T-cell (primary cell): ENCODE results near the gene VRK2. TPM values are rescaled to one million over a fixed set of nuclear protein-coding genes. Genes with fewer than 3 reads are reported as not detected.
"Not testable (repeated sequence)": the region's sequence is repeated elsewhere in the genome, so short reads cannot be mapped to it uniquely, and the experiment has no call there.

Source experiments
- ATAC-seq, 4 experiments: fragments of 200-7000 bp in 3 of 4; fragments of 150-1000 bp in 1 of 4; cut with Tn5 transposase; replicated peaks in 1 of 4; 1 replicate in 3 of 4; 2 replicates in 1 of 4; pipeline ENCODE4 v1.10.0; 2021; ENCODE audit warnings: moderate library complexity in 3 of 4, mild to moderate bottlenecking in 2 of 4, moderate number of reproducible peaks in 1 of 4
- CTCF ChIA-PET, 2 donors: fragments of 300-600 bp; sonication (Branson Sonifier 250); formaldehyde crosslinking; loops; one replicate each; lab custom pipeline; 2022; ENCODE audit warnings: antibody characterized with exemption in 2 of 2; lab: Charles Lee
- POLR2A ChIA-PET, 2 donors: fragments of 300-600 bp; sonication (Branson Sonifier 250); formaldehyde crosslinking; loops; one replicate each; lab custom pipeline; 2022; ENCODE audit warnings: antibody characterized with exemption in 2 of 2; lab: Charles Lee
- DNase-seq, 35 experiments: peaks; one replicate each; pipeline versions ENCODE4 v3.0.0 to v3.0.0-alpha.2; 2013 to 2023
- H3K27ac ChIP-seq: one replicate; pipeline ENCODE4 v1.5.1; 2013; ENCODE audit warnings: low read length
- H3K27me3 ChIP-seq, 2 experiments: replicated peaks in 1 of 2; 1 replicate in 1 of 2; 2 replicates in 1 of 2; pipeline versions ENCODE4 v1.6.1 to v1.7.0; 2013; ENCODE audit warnings: low read length in 1 of 2, mixed read lengths in 1 of 2; ENCODE audit not compliant: control insufficient read depth in 2 of 2, insufficient read depth in 2 of 2; ENCODE audit errors: extremely low read depth in 1 of 2
- H3K36me3 ChIP-seq, 2 donors: 1 replicate in 1 of 2; 2 replicates in 1 of 2; pipeline versions ENCODE4 v1.6.1 to v1.7.0; 2013; ENCODE audit warnings: low read length in 1 of 2; ENCODE audit not compliant: control insufficient read depth in 2 of 2, insufficient read depth in 1 of 2; ENCODE audit errors: extremely low read depth in 1 of 2
- H3K4me1 ChIP-seq, 2 experiments: 1 replicate in 1 of 2; 2 replicates in 1 of 2; pipeline versions ENCODE4 v1.6.1 to v1.7.0; 2013; ENCODE audit warnings: low read length in 2 of 2, mixed read lengths in 1 of 2; ENCODE audit not compliant: insufficient read depth in 2 of 2, control insufficient read depth in 1 of 2; ENCODE audit errors: extremely low read depth in 1 of 2
- H3K4me3 ChIP-seq, 2 donors: 1 replicate in 1 of 2; 2 replicates in 1 of 2; pipeline versions ENCODE4 v1.5.1 to v1.7.0; 2013; ENCODE audit warnings: mild to moderate bottlenecking in 2 of 2, low read length in 1 of 2, moderate library complexity in 1 of 2; ENCODE audit not compliant: control insufficient read depth in 1 of 2; ENCODE audit errors: extremely low read depth in 1 of 2
- H3K9me3 ChIP-seq: 2 replicates; pipeline ENCODE4 v1.7.0; 2013
- H3K27ac Mint-ChIP-seq, 2 donors: one replicate each; pipeline ENCODE4 v1.8.0; 2020 to 2021; ENCODE audit warnings: mild to moderate bottlenecking in 2 of 2, mixed read lengths in 2 of 2
- H3K27me3 Mint-ChIP-seq, 2 donors: one replicate each; pipeline ENCODE4 v1.8.0; 2021 to 2022; ENCODE audit warnings: mixed read lengths in 2 of 2
- H3K36me3 Mint-ChIP-seq: one replicate; pipeline ENCODE4 v1.8.0; 2021; ENCODE audit warnings: mixed read lengths
- H3K4me1 Mint-ChIP-seq, 3 donors: one replicate each; pipeline ENCODE4 v1.8.0; 2020 to 2022; ENCODE audit warnings: mixed read lengths in 3 of 3, mild to moderate bottlenecking in 1 of 3
- H3K4me3 Mint-ChIP-seq, 3 donors: one replicate each; pipeline ENCODE4 v1.8.0; 2020 to 2022; ENCODE audit warnings: mild to moderate bottlenecking in 3 of 3, mixed read lengths in 3 of 3, moderate library complexity in 3 of 3
- H3K9me3 Mint-ChIP-seq, 3 donors: one replicate each; pipeline ENCODE4 v1.8.0; 2020 to 2022; ENCODE audit warnings: mixed read lengths in 3 of 3
- WGBS: methylation state at CpG from one replicate; pipeline ENCODE4 v1.1.5; 2013; ENCODE audit warnings: missing lambda C conversion rate; ENCODE audit not compliant: insufficient coverage; 5-methylcytosine and 5-hydroxymethylcytosine counted together
- total RNA-seq, 35 experiments: library from RNA in 6 of 35; stranded (reverse) in 6 of 35; fragments of 120-200 nt in 1 of 35; gene quantifications; one replicate each; pipeline versions ENCODE4 v1.2.1 to v1.2.4 and lab custom pipeline; 2013 to 2026

The VRK2 gene
- total RNA-seq, 5 donors from 2014 or later (not counting 1 experiment from before 2014, with no cell fraction given): 13.9 to 18.8 (median 15.7) TPM

GRCh38 chr2:58140508-58141072, 94.0 kb downstream of the VRK2 start:
- peaks cover 57% of the 10 kb centered on the region for H3K36me3 Mint-ChIP-seq
- 100% methylated on average over 1 of the region's 3 CpGs for WGBS
- no peaks in the 10 kb centered on the region for H3K27me3 Mint-ChIP-seq
- H3K9me3 Mint-ChIP-seq: no peaks in the 10 kb centered on the region
- H3K4me1 ChIP-seq: no peaks in the 10 kb centered on the region
- H3K9me3 ChIP-seq: no peaks in the 10 kb centered on the region
- peaks cover 3 to 6% of the 10 kb centered on the region in 2 donors for H3K36me3 ChIP-seq
- H3K4me3 ChIP-seq: no peak overlapping the region
- CTCF ChIA-PET: no interaction called here
- no peak overlapping the region for H3K27ac ChIP-seq
- H3K4me1 Mint-ChIP-seq: no peaks in the 10 kb centered on the region
- H3K4me3 Mint-ChIP-seq: no peak overlapping the region
- POLR2A ChIA-PET: no interaction called here
- H3K27me3 ChIP-seq: no peaks in the 10 kb centered on the region
- no peak for DNase-seq
- no peak for ATAC-seq
- no peak overlapping the region for H3K27ac Mint-ChIP-seq

DNA sequence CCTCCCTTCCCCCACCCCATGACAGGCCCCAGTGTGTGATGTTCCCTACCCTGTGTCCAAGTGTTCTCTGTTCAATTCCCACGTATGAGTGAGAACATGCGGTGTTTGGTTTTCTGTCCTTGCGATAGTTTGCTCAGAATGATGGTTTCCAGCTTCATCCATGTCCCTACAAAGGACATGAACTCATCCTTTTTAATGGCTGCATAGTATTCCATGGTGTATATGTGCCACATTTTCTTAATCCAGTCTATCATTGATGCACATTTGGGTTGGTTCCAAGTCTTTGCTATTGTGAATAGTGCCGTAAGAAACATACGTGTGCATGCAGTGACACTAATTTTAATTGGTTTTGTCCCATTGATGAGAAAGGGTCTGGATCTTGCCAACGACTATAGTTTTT, 99.2 kb downstream of the VRK2 start:
- POLR2A ChIA-PET, DNase-seq, H3K4me1 ChIP-seq, H3K4me1 Mint-ChIP-seq, H3K4me3 ChIP-seq, H3K27ac ChIP-seq, H3K9me3 Mint-ChIP-seq, H3K36me3 ChIP-seq, CTCF ChIA-PET, H3K27ac Mint-ChIP-seq, H3K27me3 Mint-ChIP-seq, ATAC-seq, H3K9me3 ChIP-seq, H3K4me3 Mint-ChIP-seq, H3K27me3 ChIP-seq: not testable (repeated sequence)
- peaks cover 59% of the 10 kb centered on the region for H3K36me3 Mint-ChIP-seq
- 100% methylated on average over 2 of the region's 6 CpGs for WGBS

DNA sequence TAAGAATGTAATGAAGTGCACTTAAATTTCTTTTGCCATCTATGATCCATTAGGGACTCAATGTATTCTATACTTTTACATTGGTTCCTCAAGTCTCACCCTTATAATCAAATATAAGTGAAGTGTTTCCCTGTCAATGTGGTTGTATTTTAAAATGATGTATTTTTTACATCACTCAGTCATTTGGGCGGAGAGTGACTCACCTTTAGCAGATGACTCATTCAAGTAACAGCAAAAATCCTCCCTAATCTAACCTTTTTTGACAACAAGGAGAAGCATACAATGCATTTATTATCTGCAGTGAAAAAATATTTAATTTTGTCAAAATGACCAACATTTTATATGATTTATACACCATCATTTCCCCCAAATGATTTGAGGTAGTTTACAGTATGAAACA, 100.1 kb downstream of the VRK2 start:
- Histone ChIP-seq H3K36me3 (peaks cover 0 to 10% of the 10 kb centered on the region in 2 donors), H3K4me1 (no peaks in the 10 kb centered on the region), H3K9me3 (no peaks in the 10 kb centered on the region), H3K27me3 (no peaks in the 10 kb centered on the region), H3K4me3 (no peak overlapping the region), H3K27ac (no peak overlapping the region)
- ATAC-seq (no peak), DNase-seq (no peak)
- peaks cover 0 to 6% (median 0%) of the 10 kb centered on the region in 3 donors for H3K4me1 Mint-ChIP-seq
- no peak overlapping the region for H3K4me3 Mint-ChIP-seq
- H3K36me3 Mint-ChIP-seq: peaks cover 56% of the 10 kb centered on the region
- H3K27ac Mint-ChIP-seq: no peak overlapping the region
- POLR2A ChIA-PET: no interaction called here
- H3K27me3 Mint-ChIP-seq: no peaks in the 10 kb centered on the region
- WGBS: no CpG with 5 or more reads among the region's 1 CpG
- H3K9me3 Mint-ChIP-seq: no peaks in the 10 kb centered on the region
- CTCF ChIA-PET: no interaction called here

GRCh38 chr2:58155160-58155778, 108.7 kb downstream of the VRK2 start:
- H3K4me3 ChIP-seq: no peak overlapping the region
- no peaks in the 10 kb centered on the region for H3K27me3 ChIP-seq
- Mint-ChIP-seq H3K9me3 (peaks cover 0 to 7% (median 6%) of the 10 kb centered on the region in 3 donors), H3K27ac (no peak overlapping the region), H3K27me3 (no peaks in the 10 kb centered on the region), H3K4me3 (no peak overlapping the region), H3K4me1 (no peaks in the 10 kb centered on the region), H3K36me3 (peaks cover 70% of the 10 kb centered on the region)
- H3K4me1 ChIP-seq: no peaks in the 10 kb centered on the region
- H3K9me3 ChIP-seq: no peaks in the 10 kb centered on the region
- DNase-seq (no peak), ATAC-seq (no peak)
- 100% methylated on average over 2 of the region's 7 CpGs for WGBS
- peaks cover 3 to 13% of the 10 kb centered on the region in 2 donors for H3K36me3 ChIP-seq
- no peak overlapping the region for H3K27ac ChIP-seq
- ChIA-PET POLR2A (no interaction called here), CTCF (no interaction called here)

DNA sequence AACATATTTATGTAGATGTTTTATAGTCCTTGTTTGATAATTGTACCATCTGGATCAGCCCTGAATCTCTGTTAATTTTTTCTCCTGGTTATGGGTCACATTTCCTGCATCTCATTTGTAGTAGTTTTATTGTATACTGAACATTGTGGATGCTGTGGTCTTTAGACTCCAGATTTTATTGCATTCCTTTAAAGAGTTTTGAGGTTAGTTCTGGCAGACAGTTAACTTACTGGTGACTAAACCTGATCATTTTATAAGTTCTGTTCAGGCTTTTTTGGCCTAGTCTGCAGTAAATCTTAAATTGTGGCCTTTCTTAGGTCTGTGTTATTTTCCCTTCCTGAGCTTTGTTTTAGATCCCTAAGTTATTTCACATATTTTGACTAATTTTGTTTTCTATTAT, 110.2 kb downstream of the VRK2 start:
- no peaks in the 10 kb centered on the region for H3K4me1 Mint-ChIP-seq
- Histone ChIP-seq H3K27ac (no peak overlapping the region), H3K36me3 (peaks cover 3 to 16% of the 10 kb centered on the region in 2 donors), H3K4me1 (no peaks in the 10 kb centered on the region), H3K27me3 (no peaks in the 10 kb centered on the region), H3K9me3 (no peaks in the 10 kb centered on the region), H3K4me3 (no peak overlapping the region)
- no peak overlapping the region for H3K27ac Mint-ChIP-seq
- DNase-seq: no peak
- POLR2A ChIA-PET: no interaction called here
- peaks cover 0 to 7% (median 6%) of the 10 kb centered on the region in 3 donors for H3K9me3 Mint-ChIP-seq
- ATAC-seq: no peak
- H3K4me3 Mint-ChIP-seq: no peak overlapping the region
- CTCF ChIA-PET: no interaction called here
- peaks cover 81% of the 10 kb centered on the region for H3K36me3 Mint-ChIP-seq
- H3K27me3 Mint-ChIP-seq: no peaks in the 10 kb centered on the region

GRCh38 chr2:58157754-58158153, 111.1 kb downstream of the VRK2 start:
- ATAC-seq: no peak

More at GRCh38 chr2:58157754-58158153, 111.1 kb downstream of the VRK2 start:
- Mint-ChIP-seq H3K9me3 (peaks cover 0 to 7% (median 6%) of the 10 kb centered on the region in 3 donors), H3K27me3 (no peaks in the 10 kb centered on the region), H3K27ac (no peak overlapping the region), H3K36me3 (peaks cover 78% of the 10 kb centered on the region), H3K4me1 (no peaks in the 10 kb centered on the region), H3K4me3 (no peak overlapping the region)
- no peaks in the 10 kb centered on the region for H3K27me3 ChIP-seq
- ChIA-PET CTCF (no interaction called here), POLR2A (no interaction called here)
- DNase-seq: no peak
- no peaks in the 10 kb centered on the region for H3K4me1 ChIP-seq
- peaks cover 3 to 16% of the 10 kb centered on the region in 2 donors for H3K36me3 ChIP-seq
- no peak overlapping the region for H3K27ac ChIP-seq
- no peaks in the 10 kb centered on the region for H3K9me3 ChIP-seq
- no peak overlapping the region for H3K4me3 ChIP-seq
